Subcutaneous adipose tissue (tissue), 4 donors: ENCODE data around the gene ADCY5. TPM values are rescaled to one million over a fixed set of nuclear protein-coding genes. Genes with fewer than 3 reads are reported as not detected.

Experiments
- CTCF ChIP-seq: fragments of 450-650 bp; IDR thresholded peaks from one replicate; pipeline ENCODE4 v1.5.1; 2016; ENCODE audit warnings: low read depth, mild to moderate bottlenecking, control low read depth, antibody characterized with exemption, moderate library complexity
- total RNA-seq, 4 donors: library from RNA; depleted of rRNA; stranded (reverse); fragments of >200 nt; gene quantifications; one replicate each; pipeline ENCODE4 v1.1.0, GENCODE V29; 2016

ADCY5 gene
- total RNA-seq, 4 donors from 2014 or later, result 16.1 to 52.2 (median 38.0) TPM

DNA sequence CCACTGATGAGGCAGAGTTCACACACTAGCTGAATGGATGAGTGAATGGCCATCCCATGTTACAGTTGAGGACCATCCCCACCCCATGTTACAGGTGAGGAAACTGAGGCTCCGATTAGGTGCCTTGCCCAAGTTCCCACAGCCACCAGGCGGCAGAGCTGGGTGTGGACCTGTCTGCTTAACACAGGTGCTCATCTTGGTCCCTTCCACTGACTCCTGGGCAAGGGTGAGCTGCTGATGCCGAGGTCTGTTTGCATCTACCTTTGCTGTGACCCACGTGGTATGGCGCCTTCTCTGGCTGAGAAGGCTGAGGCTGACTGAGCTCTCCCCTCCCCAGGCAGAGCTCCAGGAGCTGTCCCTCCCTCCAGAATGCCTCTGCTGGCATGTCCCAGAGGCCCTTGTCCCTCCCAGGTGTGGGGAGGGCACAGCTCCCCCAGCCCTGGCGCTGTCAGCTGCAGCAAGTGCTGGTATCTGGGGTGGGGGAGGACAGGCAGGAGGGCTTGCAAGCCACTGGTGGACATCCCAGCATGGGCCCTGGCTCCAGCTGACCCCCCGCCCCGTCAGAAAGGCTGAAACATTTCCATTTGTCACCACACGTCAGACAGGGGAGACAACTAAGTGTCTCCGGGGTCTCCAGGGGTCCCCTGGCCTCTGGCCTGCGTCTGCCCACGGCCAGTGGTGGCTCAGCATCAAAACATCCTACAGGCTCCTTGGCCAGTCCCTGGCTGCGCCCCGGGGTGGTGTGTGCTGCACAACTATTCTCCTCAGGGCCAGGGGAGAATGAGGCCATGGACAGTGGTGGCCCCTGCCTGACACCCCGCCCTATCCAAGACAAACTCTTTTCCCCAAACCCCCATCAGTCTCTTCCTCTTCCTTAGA, 105.4 kb downstream of the ADCY5 start:
- TF ChIP-seq CTCF, result no peak

DNA sequence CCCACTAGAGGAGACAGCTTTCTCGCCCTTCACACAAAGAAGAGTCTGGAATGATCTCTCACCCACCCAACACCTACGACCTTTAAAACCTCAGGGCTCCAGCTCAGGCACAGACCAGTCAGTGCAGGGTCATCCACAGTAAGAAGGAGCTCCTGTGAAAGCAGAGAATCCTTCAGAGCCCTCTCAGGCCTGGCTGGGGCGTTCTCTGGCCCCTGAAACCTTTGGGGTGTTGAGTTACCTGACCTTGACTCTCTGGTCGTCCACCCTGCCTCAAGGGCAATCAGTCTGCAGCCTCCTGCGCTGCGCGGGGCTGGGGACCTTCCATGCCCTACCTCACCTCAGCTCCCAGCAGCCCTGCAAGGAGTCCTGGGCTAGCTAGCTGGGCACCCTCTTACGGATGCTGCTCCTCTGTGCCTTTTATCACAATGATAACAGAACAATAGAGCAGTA, 106.2 kb downstream of the ADCY5 start:
- no peak for TF ChIP-seq CTCF

- no peak for TF ChIP-seq CTCF
Observed at GRCh38 chr3:123341871-123342630, 106.8 kb downstream of the ADCY5 start.

DNA sequence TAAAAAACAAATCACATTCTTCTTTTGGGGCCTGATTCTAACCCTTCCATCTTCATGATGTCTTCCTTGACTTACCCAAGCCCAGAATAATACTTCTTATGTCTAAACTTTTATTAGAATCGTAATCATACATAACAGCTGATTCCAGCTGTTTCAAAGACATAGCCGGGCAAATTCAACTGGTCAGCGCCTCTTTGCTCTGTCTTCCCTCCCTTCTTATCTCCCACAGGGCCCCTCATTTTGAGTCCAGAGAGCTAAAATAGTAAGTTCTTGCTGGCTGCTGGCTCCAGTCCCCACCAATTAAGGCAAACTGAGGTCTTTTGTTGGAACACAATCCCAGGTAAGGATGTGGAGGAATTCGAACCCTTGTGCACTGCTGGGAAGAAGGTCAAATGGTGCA, 108.6 kb downstream of the ADCY5 start:
- TF ChIP-seq CTCF, result no peak

DNA sequence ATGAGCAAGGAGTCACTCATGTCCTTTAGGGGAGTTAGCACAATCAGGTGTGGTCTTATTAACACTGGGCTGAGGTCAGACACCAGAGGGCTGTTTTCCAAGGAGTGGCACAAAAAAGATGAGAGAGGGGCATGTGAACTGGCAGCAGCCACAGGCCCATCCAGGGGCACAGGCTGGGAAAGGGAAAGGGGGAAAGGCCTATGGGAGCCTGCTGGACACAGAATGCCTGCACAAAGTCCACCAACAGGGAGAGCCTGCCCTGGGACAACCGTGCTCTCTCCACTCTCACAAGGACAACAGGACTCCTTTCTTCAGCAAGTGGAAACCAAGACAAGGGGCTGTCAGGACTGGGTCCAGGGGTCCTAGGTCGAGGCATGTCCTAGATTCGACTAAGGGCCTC, 109.6 kb downstream of the ADCY5 start:
- no peak for TF ChIP-seq CTCF

DNA sequence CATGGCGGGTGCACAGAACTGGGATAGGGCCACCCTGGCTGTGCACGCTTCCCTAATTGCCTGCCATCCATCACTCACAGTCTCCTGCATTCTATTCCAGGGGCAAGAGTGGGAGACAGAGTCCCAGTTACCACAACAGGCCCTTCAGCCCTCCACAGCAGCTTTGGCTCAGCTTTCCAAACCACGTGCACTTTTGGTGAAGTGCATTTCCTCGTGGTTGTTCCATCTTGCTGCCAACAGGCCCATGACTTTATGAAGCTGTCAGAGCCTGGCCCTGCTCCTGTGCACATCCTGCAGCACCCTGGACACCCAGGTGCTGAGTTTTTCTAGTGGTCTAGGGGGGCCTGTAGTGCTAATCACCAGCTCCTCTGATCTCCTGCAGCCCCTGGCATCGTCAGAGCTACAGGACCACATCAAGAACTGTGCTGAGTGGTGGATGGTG, 110.2 kb downstream of the ADCY5 start:
- no peak for TF ChIP-seq CTCF
